NCI-H187 (cell line): Measurements from ENCODE around the gene ZNF600.
"Not testable (repeated sequence)": the region's sequence is repeated elsewhere in the genome, so short reads cannot be mapped to it uniquely, and the experiment has no call there.

ENCODE experiments used
- DNase-seq, 2 experiments: peaks; one replicate each; lab custom pipeline; 2025; lab: John Stamatoyannopoulos, UW

Gene ZNF600

DNA sequence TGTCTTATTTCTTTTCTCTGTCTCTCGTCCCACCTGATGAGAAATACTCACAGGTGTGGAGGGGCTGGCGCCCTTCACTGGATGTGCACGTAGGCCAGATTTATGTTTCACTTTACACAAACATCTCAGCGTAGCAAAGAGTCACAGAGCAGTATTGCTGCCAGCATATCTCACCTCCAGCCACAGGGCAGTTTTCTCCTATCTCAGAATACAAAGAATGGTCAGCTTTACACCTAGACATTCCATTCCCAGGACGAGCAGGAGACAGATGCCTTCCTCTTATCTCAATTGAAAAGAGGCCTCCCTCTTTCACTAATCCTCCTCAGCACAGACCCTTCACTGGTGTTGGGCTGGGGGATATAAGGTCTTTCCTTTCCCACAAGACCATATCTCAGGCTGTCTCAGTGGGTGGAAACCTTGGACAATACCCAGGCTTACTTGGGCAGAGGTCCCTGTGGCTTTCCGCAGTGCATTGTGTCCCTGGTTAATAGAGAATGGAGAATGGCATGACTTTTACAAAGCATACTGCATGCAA lies 44.6 kb downstream of the ZNF600 start:
- DNase-seq: no peak

DNA sequence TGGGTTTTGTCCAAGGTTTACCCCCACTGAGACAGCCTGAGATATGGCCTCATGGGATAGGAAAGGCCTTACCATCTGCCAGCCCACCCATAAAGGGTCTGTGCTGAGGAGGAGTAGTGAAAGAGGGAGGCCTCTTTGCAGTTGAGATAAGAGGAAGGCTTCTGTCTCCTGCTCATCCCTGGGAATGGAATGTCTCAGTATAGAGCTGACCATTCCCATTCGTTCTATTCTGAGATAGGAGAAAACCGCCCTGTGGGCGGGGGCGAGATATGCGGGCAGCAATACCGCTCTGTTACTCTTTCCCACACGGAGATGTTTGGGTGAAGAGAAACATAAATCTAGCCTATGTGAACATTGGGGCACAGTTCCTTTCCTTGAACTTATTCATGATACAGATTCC lies 45.2 kb downstream of the ZNF600 start:
- DNase-seq: not testable (repeated sequence)

DNA sequence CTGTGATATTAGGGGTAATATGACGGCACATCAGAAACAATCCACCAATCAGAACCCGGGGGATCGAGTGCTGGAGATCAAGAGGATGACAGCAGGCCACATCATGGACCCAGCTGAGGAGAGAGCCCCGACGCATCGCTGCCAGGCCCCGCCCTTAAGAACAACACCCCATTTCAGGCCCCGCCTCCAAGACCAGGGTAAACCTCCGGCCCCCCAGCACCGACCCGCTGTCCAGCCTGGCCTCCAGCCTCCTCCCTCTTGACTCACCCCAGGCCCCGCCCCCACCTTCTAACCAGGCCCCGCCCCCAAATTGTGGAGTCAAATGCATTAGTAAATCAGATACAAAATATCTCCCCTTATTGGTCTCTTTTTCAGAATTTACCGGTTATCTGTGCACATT lies 47.0 kb downstream of the ZNF600 start:
- DNase-seq: no peak

DNA sequence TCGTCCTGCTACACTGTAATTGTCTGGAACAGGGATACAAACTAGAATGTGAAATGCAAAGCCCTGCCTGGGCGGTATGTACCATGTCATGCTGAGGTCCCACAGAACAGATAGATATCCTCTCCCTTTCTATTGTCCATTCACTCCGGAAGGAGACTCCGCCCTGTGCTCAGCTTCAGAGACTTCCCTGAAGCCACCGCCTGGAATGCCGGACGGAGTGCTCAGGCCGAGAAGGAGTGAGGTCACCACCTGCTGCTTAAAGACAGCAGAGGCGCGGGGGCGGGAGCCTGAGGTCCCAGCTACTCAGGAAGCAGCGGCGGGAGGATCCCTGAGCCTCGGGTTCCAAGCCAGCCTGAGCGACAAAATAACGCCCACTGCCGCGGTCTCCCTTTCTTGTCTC lies 50.9 kb downstream of the ZNF600 start:
- no peak for DNase-seq

DNA sequence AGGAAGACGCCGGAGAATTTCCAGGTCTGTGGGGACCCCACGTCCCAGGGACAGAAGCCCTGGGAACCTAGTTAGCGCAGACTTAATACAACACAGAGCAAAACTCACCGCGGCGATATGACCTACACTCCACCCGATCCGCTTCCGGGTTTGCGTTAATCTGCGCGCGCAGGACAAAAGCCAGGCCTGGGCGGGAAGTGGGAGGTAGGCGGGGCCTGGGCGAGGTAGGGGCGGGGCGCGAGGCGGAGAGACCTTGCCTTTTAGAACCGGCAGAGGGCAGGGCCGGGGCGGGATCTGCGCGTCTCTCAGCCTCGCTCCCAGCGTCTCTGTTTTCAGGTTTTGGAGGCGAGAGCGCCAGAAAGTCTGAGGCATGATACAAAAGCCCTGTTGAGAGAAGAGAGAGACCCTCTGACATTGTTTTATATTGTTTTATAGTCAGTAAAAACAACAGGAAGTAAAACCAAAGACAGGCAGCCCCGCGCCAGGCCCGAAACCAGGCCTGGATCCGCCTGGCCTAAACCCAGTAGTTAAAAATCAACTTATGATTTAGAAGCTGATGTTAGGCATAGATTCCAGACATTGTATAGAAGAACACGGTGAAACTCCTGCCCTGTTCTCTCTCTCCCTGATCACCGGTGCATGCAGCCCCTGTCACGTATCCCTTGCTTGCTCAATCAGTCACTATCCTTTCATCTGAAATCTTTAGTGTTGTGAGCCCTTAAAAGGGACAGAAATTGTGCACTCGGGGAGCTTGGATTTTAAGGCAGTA lies 51.5 kb downstream of the ZNF600 start, which contains the start of gene ZNF611:
Gene ZNF611, minus strand, starts transcription at position 152 of the 769 bp plus-strand sequence. CDS start 19,150 bp downstream, outside the sequence.
- peak; percentile 93 to 96 for DNase-seq

DNA sequence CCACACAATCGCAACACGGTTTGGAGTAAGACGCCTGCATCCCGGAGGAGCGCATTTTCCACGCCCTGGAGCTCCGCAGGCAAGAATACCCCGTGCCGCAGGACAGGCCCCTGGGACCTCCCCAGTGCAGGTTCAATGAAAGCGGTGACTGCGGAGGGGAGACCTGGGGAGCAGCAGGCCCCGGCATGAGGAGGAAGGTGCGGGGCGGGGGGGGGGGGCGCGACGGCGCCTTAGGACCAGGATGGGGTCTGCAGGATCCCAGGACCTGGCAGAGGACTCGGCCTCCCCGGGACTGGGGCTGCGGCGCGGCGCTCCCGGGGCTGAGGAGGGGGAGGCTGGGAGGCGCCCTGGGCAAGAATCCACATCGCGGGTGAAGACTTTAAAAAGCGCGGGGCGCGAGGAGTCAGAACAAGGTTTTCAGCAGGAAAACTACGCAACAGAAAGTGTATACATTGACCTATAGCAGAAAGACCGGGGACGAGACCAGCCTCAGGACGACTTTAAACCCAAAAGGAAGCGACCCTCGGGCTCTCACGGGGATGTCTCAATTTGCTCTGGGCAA lies 52.2 kb downstream of the ZNF600 start:
- DNase-seq: peak in 1 of 2 experiments; percentile 69

DNA sequence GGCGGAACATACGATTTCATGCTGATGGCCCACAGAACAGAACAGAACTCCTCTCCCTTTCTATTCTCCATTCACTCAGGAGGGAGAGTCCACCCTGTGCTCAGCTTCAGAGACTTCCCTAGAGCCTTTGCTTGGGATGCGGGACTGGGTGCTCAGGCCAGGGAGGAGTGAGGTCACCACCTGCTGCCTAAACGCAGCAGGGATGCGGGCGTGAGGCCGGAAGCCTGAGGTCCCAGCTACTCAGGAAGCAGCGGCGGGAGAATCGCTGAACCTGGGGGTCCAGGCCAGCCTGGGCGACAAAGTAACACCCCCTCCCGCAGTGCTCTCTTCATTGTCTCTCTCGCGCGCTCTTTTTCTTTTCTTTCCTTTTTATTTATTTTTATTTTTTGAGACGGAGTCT lies 60.5 kb downstream of the ZNF600 start:
- DNase-seq: not testable (repeated sequence)

DNA sequence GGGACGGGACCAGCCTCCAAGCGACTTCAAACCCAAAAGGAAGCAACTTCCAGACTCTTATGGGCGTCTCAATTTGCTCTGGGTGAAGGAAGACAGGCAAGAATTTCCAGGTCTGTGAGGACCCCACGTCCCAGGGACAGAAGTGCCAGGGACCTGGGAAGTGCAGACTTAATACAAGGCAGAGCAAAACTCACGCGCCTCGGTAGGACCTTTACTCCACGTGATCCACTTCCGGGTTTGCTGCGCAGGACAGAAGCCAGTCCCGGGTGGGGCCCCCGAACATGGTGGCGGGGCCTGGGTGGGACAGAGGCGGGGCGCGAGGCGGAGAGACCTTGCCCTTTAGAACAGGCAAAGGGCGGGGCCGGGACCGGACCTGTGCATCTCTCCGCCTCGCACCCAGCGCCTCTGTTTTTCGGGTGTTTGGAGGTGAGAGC lies 61.0 kb downstream of the ZNF600 start:
- DNase-seq: no peak

DNA sequence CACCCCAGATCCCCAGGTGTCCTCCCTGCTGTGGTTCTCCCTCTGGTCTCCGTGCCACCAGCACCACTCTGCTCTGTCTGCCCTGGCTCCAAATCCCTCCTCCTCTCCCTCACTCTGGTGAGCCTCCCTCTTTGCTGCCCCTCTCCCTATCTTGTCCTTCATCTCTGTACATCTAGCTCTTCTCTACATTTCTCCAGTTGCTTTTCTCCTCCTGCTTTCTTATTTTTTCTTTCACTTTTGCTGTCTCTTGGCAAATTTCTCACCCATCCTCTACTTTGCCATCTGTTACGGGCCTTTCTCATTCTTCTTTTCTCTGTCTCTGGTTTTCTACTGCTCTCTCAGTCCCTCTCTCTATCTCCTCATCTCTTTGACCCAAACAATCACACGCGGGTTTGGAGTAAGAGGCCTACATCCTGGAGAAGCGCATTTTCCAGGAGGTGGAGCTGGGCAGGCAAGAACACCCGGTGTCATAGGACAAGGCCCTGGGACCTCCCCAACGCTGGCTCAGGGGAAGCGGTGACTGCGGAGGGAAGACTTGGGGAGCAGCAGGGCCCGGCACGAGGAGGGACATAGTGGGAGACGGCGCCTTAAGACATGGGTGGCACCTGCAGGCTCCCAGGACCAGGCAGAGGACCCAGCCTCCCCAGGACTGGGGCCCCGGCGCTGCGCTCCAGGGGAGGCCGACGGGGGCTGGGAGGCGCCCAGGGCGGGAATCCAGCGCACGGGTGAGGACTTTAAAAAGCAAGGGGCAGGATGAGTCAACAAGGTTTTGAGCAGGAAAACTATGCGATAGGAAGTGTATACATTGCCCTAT lies 61.7 kb downstream of the ZNF600 start:
- no peak for DNase-seq

DNA sequence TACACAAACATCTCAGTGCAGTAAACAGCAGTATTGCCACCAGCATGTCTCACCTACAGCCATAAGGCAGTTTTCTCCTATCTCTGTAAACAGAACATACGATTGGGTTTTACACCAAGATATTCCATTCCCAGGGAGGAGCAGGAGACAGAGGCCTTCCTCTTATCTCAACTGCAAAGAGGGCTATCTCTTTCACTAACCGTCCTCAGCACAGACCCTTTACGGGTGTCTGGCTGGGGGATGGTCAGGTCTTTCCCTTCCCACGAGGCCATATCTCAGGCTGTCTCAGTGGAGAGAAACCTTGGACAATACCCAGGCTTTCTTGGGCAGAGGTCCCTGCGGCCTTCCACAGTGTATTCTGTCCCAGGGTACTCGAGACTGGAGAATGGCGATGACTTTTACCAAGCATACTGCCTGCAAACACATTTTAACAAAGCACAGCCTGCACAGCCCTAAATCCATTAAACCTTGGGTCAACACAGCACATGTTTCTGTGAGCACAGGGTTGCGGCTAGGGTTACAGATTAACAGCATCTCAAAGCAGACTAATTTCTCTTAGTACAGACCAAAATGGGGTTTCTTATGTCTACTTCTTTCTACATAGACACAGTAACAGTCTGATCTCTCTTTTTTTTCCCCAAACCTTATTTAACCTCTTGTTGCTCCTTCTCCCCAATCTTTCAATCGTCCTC lies 62.5 kb downstream of the ZNF600 start:
- DNase-seq: not testable (repeated sequence)

DNA sequence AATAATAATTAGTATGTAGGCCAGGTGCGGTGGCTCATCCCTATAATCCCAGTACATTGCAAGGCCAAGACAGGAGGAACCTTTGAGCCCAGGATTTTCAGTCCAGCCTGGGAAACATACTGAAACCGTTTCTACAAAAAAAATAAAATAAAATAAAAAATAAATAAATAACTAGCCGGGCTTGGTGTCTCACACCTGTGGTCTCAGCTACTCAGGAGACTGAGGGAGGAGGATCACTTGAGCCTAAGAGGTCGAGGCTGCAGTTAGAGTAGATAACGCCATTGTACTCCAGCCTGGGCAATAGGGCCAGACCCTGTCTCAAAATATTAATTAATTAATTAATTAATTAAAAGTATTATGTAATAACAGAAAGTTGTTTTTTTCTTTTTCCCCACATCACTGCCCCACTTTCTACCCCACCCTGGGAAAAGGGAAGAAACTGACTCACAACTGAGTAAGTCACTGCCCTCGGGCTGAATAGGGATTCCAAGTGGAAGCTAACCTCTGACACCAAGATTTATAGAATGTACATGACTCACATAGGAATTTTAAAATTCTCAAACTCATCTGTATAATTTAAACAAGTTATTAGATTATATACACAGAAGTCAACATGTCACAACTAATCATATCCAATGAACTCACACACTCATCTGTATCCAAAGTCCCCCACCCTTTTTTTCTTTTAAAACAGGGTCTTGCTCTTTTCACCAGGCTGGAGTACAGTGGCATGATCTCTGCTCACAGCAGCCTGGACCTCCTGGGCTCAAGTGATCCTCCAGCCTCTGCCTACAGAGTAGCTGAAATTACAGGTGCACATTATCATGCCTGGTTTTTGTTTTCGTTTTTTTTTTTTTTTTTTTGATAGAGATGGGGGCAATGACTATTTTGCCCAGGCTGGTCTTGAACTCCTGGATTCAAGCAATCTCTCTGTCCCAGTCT lies 64.3 kb downstream of the ZNF600 start:
- no peak for DNase-seq

DNA sequence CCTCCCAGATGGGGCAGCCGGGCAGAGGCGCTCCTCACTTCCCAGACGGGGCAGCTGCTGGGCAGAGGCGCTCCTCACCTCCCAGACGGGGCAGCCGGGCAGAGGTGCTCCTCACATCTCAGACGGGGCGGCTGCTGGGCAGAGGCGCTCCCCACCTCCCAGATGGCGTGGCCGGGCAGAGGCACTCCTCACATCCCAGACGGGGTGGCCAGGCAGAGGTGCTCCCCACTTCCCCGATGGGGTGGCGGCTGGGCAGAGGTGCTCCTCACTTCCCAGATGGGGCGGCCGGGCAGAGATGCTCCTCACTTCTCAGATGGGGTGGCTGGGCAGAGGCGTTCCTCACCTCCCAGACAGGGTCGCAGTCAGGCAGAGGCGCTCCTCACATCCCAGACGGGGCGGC lies 66.0 kb downstream of the ZNF600 start:
- not testable (repeated sequence) for DNase-seq

DNA sequence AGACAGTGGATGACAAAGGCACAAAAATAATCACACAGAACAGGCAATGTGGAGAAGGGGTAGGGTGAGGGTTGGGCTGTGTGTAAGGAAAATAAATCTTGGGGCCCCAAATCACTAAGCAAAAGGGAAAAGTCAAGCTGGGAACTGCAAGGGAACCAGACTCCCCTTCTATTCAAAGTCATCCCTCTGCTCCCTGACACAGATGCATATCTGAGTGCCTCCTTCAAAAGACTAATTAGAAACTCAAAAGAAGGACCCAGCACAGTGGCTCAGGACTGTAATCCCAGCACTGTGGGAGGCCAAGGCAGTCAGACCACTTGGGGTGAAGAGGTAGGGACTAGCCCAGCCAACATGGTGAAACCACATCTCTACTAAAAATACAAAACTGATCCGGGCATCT lies 70.1 kb downstream of the ZNF600 start:
- DNase-seq: no peak

DNA sequence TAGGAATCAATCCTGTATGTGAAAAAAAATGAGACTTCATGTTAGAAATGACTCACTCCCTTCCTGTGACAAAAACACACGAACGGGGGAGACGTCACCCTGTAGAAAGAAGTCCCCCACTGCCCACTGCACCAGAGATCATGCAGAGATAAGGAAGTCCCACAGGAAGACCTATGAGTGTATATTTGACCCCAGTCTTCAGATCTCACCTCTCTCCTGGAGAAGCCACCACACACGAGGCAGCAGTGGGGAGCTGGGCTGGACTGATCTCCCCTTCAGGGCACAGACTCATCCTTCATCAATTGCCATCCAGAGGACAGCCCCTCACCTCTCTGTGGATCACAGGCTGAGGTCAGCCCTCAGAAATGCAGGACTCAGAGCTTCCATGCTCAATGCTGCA lies 70.7 kb downstream of the ZNF600 start:
- not testable (repeated sequence) for DNase-seq

DNA sequence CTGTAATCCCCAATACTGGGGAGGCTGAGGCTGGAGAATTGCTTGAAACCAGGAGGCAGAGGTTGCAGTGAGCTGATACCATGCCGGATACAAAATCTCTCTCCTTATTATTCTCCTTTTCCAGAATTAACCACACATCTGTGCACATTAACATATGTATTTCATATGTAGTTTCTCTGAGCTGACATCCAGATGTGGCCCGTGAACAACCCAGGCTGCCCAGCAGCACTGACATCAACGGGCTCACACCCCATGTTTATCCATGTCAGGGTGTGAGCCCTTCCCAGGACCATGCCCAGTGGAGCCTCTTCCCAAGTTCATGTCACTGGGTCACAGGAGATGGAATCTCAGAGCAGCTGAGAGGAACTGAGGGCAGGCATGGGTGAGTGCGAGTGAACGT lies 71.3 kb downstream of the ZNF600 start:
- DNase-seq: not testable (repeated sequence)
